Effector memory CD4-positive, alpha-beta T cell (primary cell): ENCODE measurements around the gene ZC3HAV1.
A peak's percentile ranks its signal among the peaks of the same experiment; 100 is the strongest.
"Not testable (repeated sequence)": the region's sequence is repeated elsewhere in the genome, so short reads cannot be mapped to it uniquely, and the experiment has no call there.

ENCODE experiments used
- DNase-seq, 3 donors: peaks; one replicate each; pipeline ENCODE4 v3.0.0-alpha.2; 2020
- H3K27ac ChIP-seq: 2 replicates; pipeline ENCODE4 v1.7.0; 2013; ENCODE audit warnings: mild to moderate bottlenecking, low read length, moderate library complexity; ENCODE audit not compliant: insufficient read depth, poor library complexity, severe bottlenecking
- H3K27me3 ChIP-seq: replicated peaks from 2 replicates; pipeline ENCODE4 v1.7.0; 2013; ENCODE audit warnings: mild to moderate bottlenecking, low read length; ENCODE audit not compliant: insufficient read depth, control insufficient read depth, poor library complexity, severe bottlenecking
- H3K36me3 ChIP-seq: 2 replicates; pipeline ENCODE4 v1.7.0; 2013; ENCODE audit warnings: mild to moderate bottlenecking, low read length, moderate library complexity; ENCODE audit not compliant: control insufficient read depth, insufficient read depth
- H3K4me1 ChIP-seq: 2 replicates; pipeline ENCODE4 v1.7.0; 2013; ENCODE audit warnings: low read length, mild to moderate bottlenecking; ENCODE audit not compliant: control insufficient read depth, insufficient read depth, poor library complexity, severe bottlenecking
- H3K4me3 ChIP-seq: 2 replicates; pipeline ENCODE4 v1.7.0; 2013; ENCODE audit warnings: low read length, low read depth, mild to moderate bottlenecking; ENCODE audit not compliant: insufficient read depth, poor library complexity, severe bottlenecking
- H3K9me3 ChIP-seq: 2 replicates; pipeline ENCODE4 v1.7.0; 2013; ENCODE audit warnings: mild to moderate bottlenecking, low read length, moderate library complexity; ENCODE audit not compliant: control insufficient read depth

The ZC3HAV1 gene

GRCh38 chr7:139089118-139089517, 20.4 kb downstream of the ZC3HAV1 start:
- Histone ChIP-seq H3K4me1 (peaks cover 48% of the 10 kb centered on the region), H3K36me3 (peaks cover 49% of the 10 kb centered on the region), H3K27me3 (no peaks in the 10 kb centered on the region)

DNA sequence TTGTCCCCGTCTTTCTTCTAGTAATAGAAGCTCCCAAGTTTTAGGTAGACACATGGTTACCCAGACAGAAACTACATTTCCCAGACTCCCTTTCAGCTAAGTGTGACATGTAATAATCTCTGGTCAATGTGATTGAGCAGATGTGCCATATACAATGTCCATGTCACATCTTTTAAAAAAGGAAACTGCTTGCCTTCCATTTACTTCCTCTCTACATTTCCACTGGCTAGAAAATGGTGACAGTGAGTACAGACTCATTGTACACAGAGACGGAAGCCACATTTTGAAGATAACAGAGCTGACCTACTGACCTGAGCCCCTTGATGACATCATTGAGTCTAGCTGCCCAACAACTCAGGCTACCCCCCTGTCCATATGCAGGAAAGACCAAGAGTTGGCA, 21.3 kb downstream of the ZC3HAV1 start:
- H3K27me3 ChIP-seq: no peaks in the 10 kb centered on the region
- H3K27ac ChIP-seq: no peak overlapping the region
- no peak for DNase-seq
- H3K4me3 ChIP-seq: no peak overlapping the region
- H3K36me3 ChIP-seq: peaks cover 57% of the 10 kb centered on the region
- H3K4me1 ChIP-seq: peaks cover 46% of the 10 kb centered on the region
- no peaks in the 10 kb centered on the region for H3K9me3 ChIP-seq

More at GRCh38 chr7:139089118-139089517, 20.4 kb downstream of the ZC3HAV1 start:
- peak overlapping the region; percentile 28 for H3K27ac ChIP-seq
- no peak for DNase-seq
- no peak overlapping the region for H3K4me3 ChIP-seq
- no peaks in the 10 kb centered on the region for H3K9me3 ChIP-seq

DNA sequence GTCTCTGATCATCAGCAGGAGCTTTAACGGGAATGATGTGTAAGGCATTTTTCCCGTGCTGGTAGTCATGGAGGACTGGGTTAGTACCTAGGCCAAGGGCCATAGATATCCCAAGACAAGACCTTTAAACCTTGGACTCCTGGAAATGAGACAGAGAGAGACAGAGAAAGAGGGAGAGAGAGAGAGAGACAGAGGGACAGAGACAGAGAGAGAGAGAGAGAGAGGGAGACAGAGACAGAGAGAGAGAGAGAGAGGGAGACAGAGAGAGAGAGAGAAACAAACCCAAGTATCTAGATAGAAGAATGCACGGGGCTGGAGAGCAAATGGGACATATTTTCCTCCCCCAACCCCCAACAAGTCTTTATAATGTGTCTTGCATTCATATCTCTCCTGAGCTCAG, 22.3 kb downstream of the ZC3HAV1 start:
- H3K27ac ChIP-seq: no peak overlapping the region
- H3K36me3 ChIP-seq: peaks cover 63% of the 10 kb centered on the region
- no peak overlapping the region for H3K4me3 ChIP-seq
- no peak for DNase-seq
- H3K4me1 ChIP-seq: peaks cover 37% of the 10 kb centered on the region
- H3K27me3 ChIP-seq: no peaks in the 10 kb centered on the region
- H3K9me3 ChIP-seq: no peaks in the 10 kb centered on the region

DNA sequence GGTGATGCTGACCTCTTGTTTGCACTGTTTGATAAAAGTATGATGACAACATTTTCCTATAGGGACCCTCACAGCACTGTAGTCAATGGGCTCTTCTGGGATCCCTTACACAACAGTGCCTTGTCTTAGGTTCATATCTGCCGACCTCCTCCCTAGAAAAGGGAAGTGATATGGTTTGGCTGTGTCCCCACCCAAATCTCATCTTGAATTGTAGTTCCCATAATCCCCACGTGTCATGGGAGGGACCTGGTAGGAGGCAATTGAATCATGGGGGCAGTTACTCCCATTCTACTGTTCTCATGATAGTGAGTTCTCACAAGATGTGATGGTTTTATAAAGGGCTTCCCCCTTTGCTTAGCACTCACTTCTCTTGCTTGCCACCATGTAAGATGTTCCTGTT, 23.1 kb downstream of the ZC3HAV1 start:
- no peaks in the 10 kb centered on the region for H3K9me3 ChIP-seq
- no peak for DNase-seq
- H3K36me3 ChIP-seq: peaks cover 71% of the 10 kb centered on the region
- peaks cover 35% of the 10 kb centered on the region for H3K4me1 ChIP-seq
- H3K27ac ChIP-seq: no peak overlapping the region
- H3K4me3 ChIP-seq: no peak overlapping the region
- H3K27me3 ChIP-seq: no peaks in the 10 kb centered on the region

DNA sequence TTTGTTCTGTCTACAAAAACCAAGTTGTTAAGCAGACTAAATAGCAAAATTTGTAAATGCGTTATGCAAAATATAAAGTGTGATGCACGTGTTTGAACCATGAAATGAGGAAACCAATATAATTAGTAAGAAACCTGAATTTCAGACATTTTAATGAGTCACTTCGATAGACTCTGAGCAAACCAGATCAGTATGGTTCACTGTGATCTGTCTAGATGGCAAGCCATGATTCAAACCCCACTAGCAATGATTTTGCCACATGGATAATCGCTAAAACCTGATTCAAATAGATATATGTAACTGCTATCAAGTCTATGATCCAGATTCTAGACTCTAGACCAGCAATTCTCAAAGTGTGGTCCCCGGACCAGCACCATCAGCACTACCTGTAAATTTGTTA, 24.8 kb downstream of the ZC3HAV1 start:
- DNase-seq: no peak
- Histone ChIP-seq H3K4me3 (no peak overlapping the region), H3K4me1 (peaks cover 45% of the 10 kb centered on the region), H3K27ac (peak overlapping the region; percentile 33), H3K36me3 (peaks cover 88% of the 10 kb centered on the region), H3K9me3 (no peaks in the 10 kb centered on the region), H3K27me3 (no peaks in the 10 kb centered on the region)

DNA sequence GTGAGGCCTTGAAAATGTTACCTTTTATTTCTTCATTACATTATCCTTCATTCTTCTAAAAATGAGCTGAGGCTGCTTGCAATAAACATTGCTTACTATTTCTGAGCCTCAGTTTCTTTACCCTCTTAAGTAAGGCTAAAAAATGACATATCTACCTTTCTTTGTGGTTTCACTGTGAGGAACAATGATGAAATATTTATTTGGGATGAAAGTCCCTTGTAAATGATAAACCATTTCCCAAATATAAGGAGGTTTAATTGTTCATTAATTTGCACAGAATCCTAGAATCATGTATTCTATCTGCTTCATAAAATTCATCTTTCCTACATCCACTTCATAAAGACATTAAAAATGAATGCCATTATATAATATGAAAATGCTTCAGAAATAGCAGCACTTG, 27.9 kb downstream of the ZC3HAV1 start:
- Histone ChIP-seq H3K36me3 (peaks cover 92% of the 10 kb centered on the region), H3K27ac (peak overlapping the region; percentile 44), H3K27me3 (no peaks in the 10 kb centered on the region)

GRCh38 chr7:139080905-139081304, 28.6 kb downstream of the ZC3HAV1 start:
- peak overlapping the region; percentile 44 for H3K27ac ChIP-seq
- H3K9me3 ChIP-seq: no peaks in the 10 kb centered on the region
- H3K36me3 ChIP-seq: peaks cover 93% of the 10 kb centered on the region
- DNase-seq: no peak
- peaks cover 49% of the 10 kb centered on the region for H3K4me1 ChIP-seq
- H3K4me3 ChIP-seq: no peak overlapping the region
- H3K27me3 ChIP-seq: no peaks in the 10 kb centered on the region

More for the DNA sequence above, 27.9 kb downstream of the ZC3HAV1 start:
- no peak overlapping the region for H3K4me3 ChIP-seq
- peaks cover 52% of the 10 kb centered on the region for H3K4me1 ChIP-seq
- H3K9me3 ChIP-seq: no peaks in the 10 kb centered on the region
- no peak for DNase-seq

DNA sequence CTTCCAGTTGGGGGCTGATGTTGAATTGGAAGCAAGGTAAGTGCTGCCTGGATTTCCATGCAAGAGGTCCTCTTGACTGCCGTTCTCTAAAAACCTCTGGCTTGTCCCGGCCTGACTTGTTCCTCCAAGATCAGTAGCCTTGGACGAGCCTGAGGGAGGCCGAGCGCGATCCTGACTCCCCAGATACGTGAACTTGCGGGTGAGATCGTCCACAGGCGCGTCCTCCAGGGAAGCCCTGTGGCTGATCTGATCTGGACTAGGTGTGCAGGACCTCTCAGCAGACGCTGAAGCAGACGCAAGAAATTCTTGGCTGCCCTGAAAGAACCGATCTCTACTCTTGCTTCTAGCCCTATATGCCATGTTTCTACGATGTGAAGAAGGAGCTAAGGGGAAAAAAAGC, 29.7 kb downstream of the ZC3HAV1 start:
- no peak for DNase-seq
- H3K4me1 ChIP-seq: peaks cover 40% of the 10 kb centered on the region
- no peaks in the 10 kb centered on the region for H3K9me3 ChIP-seq
- no peak overlapping the region for H3K4me3 ChIP-seq
- peaks cover 91% of the 10 kb centered on the region for H3K36me3 ChIP-seq
- no peaks in the 10 kb centered on the region for H3K27me3 ChIP-seq
- no peak overlapping the region for H3K27ac ChIP-seq

DNA sequence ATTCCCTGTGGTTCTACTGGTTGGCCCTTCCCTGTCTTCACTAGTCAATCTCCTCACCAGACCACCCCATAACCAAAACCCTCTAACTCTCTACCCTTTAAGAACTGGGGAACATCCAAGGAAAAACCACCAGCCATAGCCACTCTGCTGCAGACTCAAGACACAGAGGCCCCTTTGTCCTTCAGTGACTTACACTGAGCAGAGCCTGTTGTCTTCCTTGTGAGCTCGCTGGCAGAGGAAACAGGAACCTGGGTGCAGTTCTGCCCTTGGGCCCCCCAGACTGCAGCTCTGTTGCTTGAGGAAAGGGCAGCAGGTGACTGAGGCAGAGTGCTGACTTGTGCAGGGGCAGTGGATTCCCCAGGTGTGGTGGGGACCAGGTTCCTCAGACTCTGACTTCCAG, 30.6 kb downstream of the ZC3HAV1 start:
- Histone ChIP-seq H3K27me3 (no peaks in the 10 kb centered on the region), H3K27ac (no peak overlapping the region), H3K36me3 (peaks cover 89% of the 10 kb centered on the region), H3K9me3 (no peaks in the 10 kb centered on the region), H3K4me3 (no peak overlapping the region), H3K4me1 (peaks cover 38% of the 10 kb centered on the region)
- no peak for DNase-seq

DNA sequence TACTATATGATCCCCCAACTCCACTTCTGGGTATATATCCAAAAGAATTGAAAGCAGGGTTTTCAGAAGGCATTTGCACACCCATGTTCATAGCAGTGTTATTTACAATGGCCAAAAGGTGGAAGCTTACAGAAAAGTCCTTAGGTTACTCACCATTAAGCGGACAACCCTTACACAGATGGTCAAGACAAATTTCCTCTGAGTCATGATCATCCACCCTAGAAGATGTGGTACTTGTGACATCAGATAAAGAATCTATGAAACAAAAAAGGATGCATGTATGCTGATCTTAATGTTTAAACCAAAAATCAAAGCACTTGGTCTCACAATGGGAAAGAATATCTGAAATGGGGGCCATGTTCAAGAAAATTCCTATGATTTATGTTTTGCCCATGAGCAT, 31.1 kb downstream of the ZC3HAV1 start:
- H3K4me3 ChIP-seq: no peak overlapping the region
- no peak overlapping the region for H3K27ac ChIP-seq
- no peaks in the 10 kb centered on the region for H3K9me3 ChIP-seq
- H3K4me1 ChIP-seq: peaks cover 34% of the 10 kb centered on the region
- DNase-seq: no peak
- H3K36me3 ChIP-seq: peaks cover 89% of the 10 kb centered on the region
- H3K27me3 ChIP-seq: no peaks in the 10 kb centered on the region

- not testable (repeated sequence) for H3K27me3 ChIP-seq, DNase-seq, H3K9me3 ChIP-seq, H3K27ac ChIP-seq, H3K4me3 ChIP-seq
- Histone ChIP-seq H3K36me3 (peaks cover 87% of the 10 kb centered on the region), H3K4me1 (peaks cover 36% of the 10 kb centered on the region)
Measured at GRCh38 chr7:139077706-139078105, 31.8 kb downstream of the ZC3HAV1 start.
